DOHH2 (cell line): Measurements from ENCODE around the gene BCO1.

Experiments
- CTCF ChIP-seq: fragments of 200-600 bp; sonication (generic); IDR thresholded peaks from one replicate; pipeline ENCODE4 v1.5.1; 2014; ENCODE audit warnings: antibody characterized with exemption, mild to moderate bottlenecking, low read depth, low read length; ENCODE audit not compliant: poor library complexity, severe bottlenecking
- EZH2phosphoT487 ChIP-seq: fragments of 200-600 bp; sonication (generic); IDR thresholded peaks from 2 replicates; pipeline ENCODE4 v1.6.1; 2017; ENCODE audit warnings: borderline replicate concordance, mild to moderate bottlenecking, antibody characterized with exemption, low read length, moderate library complexity, mixed read lengths

GRCh38 chr16:81264386-81264785, 25.9 kb downstream of the BCO1 start:
- TF ChIP-seq CTCF, result no peak
- TF ChIP-seq EZH2phosphoT487, result no peak
